Lower leg skin (tissue), 4 donors: ENCODE data around the gene ZYG11A. TPM values are rescaled to one million over a fixed set of nuclear protein-coding genes. Genes with fewer than 3 reads are reported as not detected.

Experiments used
- DNase-seq, 2 donors: peaks; one replicate each; pipeline ENCODE4 v3.0.0-alpha.2; 2019; ENCODE audit warnings: low spot score in 2 of 2
- H3K4me3 ChIP-seq: fragments of 200-600 bp; sonication (generic); 2 replicates; pipeline ENCODE4 v1.5.1; 2017; ENCODE audit warnings: mild to moderate bottlenecking, low read depth; ENCODE audit not compliant: poor library complexity, severe bottlenecking
- CTCF ChIP-seq, 3 donors: fragments of 450-650 bp; IDR thresholded peaks; one replicate each; pipeline ENCODE4 v1.5.1; 2016; ENCODE audit warnings: antibody characterized with exemption in 3 of 3, mild to moderate bottlenecking in 3 of 3, moderate library complexity in 2 of 3
- POLR2A ChIP-seq, 2 donors: fragments of 450-650 bp; IDR thresholded peaks; one replicate each; pipeline ENCODE4 v1.6.1; 2016 to 2017; ENCODE audit warnings: antibody characterized with exemption in 2 of 2, mild to moderate bottlenecking in 1 of 2, moderate library complexity in 1 of 2
- WGBS, 2 donors: methylation state at CpG; one replicate each; pipeline ENCODE4 v1.1.5; 2018; 5-methylcytosine and 5-hydroxymethylcytosine counted together
- intact Hi-C: fragments of 100-400 bp; cut with DNase I; formaldehyde crosslinking; loops from one replicate; pipeline ENCODE4 v1.15.0; 2023; ENCODE audit warnings: low total_unique reads
- total RNA-seq, 4 donors: library from RNA; depleted of rRNA; stranded (reverse); fragments of >200 nt; gene quantifications; one replicate each; pipeline ENCODE4 v1.1.0, GENCODE V29; 2016

The ZYG11A gene
- total RNA-seq, 4 donors from 2014 or later = 0.03 to 0.25 (median 0.12) TPM

- intact Hi-C loops = no loop called here
- TF ChIP-seq POLR2A (IDR thresholded peaks at IDR 0.05) (no peak), CTCF (IDR thresholded peaks at IDR 0.05) (no peak)
- H3K4me3 ChIP-seq = no peak overlapping the region
- DNase-seq = no peak
- WGBS, 2 donors = 89 to 94% methylated on average over 9 of the region's 9 CpGs
Measured at GRCh38 chr1:52907068-52907811, 64.7 kb downstream of the ZYG11A start.

GRCh38 chr1:52907812-52908153 lies 65.2 kb downstream of the ZYG11A start:
- intact Hi-C loops = no loop called here
- 90 to 92% methylated on average over 10 of the region's 10 CpGs for WGBS, 2 donors
- no peak for DNase-seq
- H3K4me3 ChIP-seq = no peak overlapping the region
- no peak for TF ChIP-seq POLR2A (IDR thresholded peaks at IDR 0.05)
- no peak for TF ChIP-seq CTCF (IDR thresholded peaks at IDR 0.05)

GRCh38 chr1:52911541-52911940 lies 69.0 kb downstream of the ZYG11A start:
- intact Hi-C loops = no loop called here
- no peak for TF ChIP-seq CTCF (IDR thresholded peaks at IDR 0.05)
- TF ChIP-seq POLR2A (IDR thresholded peaks at IDR 0.05) = no peak
- DNase-seq = no peak
- H3K4me3 ChIP-seq = no peak overlapping the region
- WGBS, 2 donors = 94 to 96% methylated on average over 10 of the region's 10 CpGs

GRCh38 chr1:52913014-52913413 lies 70.5 kb downstream of the ZYG11A start:
- no peak for TF ChIP-seq POLR2A (IDR thresholded peaks at IDR 0.05)
- no peak for TF ChIP-seq CTCF (IDR thresholded peaks at IDR 0.05)
- no peak for DNase-seq
- H3K4me3 ChIP-seq = no peak overlapping the region
- intact Hi-C loops = no loop called here
- 86 to 88% methylated on average over 3 of the region's 3 CpGs for WGBS, 2 donors

GRCh38 chr1:52913537-52913936 lies 71.0 kb downstream of the ZYG11A start:
- DNase-seq = no peak
- TF ChIP-seq POLR2A (IDR thresholded peaks at IDR 0.05) (no peak), CTCF (IDR thresholded peaks at IDR 0.05) (no peak)
- no peak overlapping the region for H3K4me3 ChIP-seq
- intact Hi-C loops = no loop called here
- 80 to 84% methylated on average over 8 of the region's 8 CpGs for WGBS, 2 donors

- intact Hi-C loops = no loop called here
- WGBS, 2 donors = 88 to 90% methylated on average over 4 to 5 of the region's 5 CpGs
Measured at GRCh38 chr1:52914463-52914862, 71.9 kb downstream of the ZYG11A start.

More at GRCh38 chr1:52914463-52914862, 71.9 kb downstream of the ZYG11A start:
- no peak overlapping the region for H3K4me3 ChIP-seq
- DNase-seq = no peak
- TF ChIP-seq POLR2A (IDR thresholded peaks at IDR 0.05) (no peak), CTCF (IDR thresholded peaks at IDR 0.05) (no peak)
